GM10266 (cell line): Measurements from ENCODE around the gene PSME2.
"Not testable (repeated sequence)": the region's sequence is repeated elsewhere in the genome, so short reads cannot be mapped to it uniquely, and the experiment has no call there.

Experiments used
- DNase-seq: peaks from one replicate; pipeline ENCODE4 v3.0.0; 2012; ENCODE audit errors: extremely low spot score
- CTCF ChIP-seq: IDR thresholded peaks from 2 replicates; pipeline ENCODE4 v1.5.1; 2012; ENCODE audit warnings: mild to moderate bottlenecking, low read depth; ENCODE audit not compliant: control insufficient read depth, insufficient read depth; ENCODE audit errors: missing control alignments

PSME2 gene

GRCh38 chr14:24110060-24110459, 36.4 kb downstream of the PSME2 start:
- no peak for DNase-seq
- no peak for TF ChIP-seq CTCF

GRCh38 chr14:24108336-24108874, 38.0 kb downstream of the PSME2 start:
- DNase-seq, result no peak
- TF ChIP-seq CTCF, result no peak

- TF ChIP-seq CTCF, result no peak
Measured at GRCh38 chr14:24106672-24107271, 39.6 kb downstream of the PSME2 start.

GRCh38 chr14:24105609-24106239, 40.7 kb downstream of the PSME2 start:
- not testable (repeated sequence) for DNase-seq

More at GRCh38 chr14:24106672-24107271, 39.6 kb downstream of the PSME2 start:
- DNase-seq, result no peak

GRCh38 chr14:24103451-24103850, 43.0 kb downstream of the PSME2 start:
- DNase-seq, result no peak

GRCh38 chr14:24102357-24103048, 43.9 kb downstream of the PSME2 start:
- TF ChIP-seq CTCF, result no peak
- DNase-seq, result no peak

More at GRCh38 chr14:24103451-24103850, 43.0 kb downstream of the PSME2 start:
- no peak for TF ChIP-seq CTCF

GRCh38 chr14:24100982-24101494, 45.4 kb downstream of the PSME2 start:
- no peak for TF ChIP-seq CTCF

More at GRCh38 chr14:24100982-24101494, 45.4 kb downstream of the PSME2 start:
- no peak for DNase-seq
